ENCODE results near the gene BOK.
"Not testable (repeated sequence)": the region's sequence is repeated elsewhere in the genome, so short reads cannot be mapped to it uniquely, and the experiment has no call there.

Gene BOK

GRCh38 chr2:241559323-241560161, 997 bp downstream of the BOK start:
- no peak for DNase-seq

- no peak for DNase-seq
Measured at GRCh38 chr2:241560162-241560882, 1.8 kb downstream of the BOK start.

DNA sequence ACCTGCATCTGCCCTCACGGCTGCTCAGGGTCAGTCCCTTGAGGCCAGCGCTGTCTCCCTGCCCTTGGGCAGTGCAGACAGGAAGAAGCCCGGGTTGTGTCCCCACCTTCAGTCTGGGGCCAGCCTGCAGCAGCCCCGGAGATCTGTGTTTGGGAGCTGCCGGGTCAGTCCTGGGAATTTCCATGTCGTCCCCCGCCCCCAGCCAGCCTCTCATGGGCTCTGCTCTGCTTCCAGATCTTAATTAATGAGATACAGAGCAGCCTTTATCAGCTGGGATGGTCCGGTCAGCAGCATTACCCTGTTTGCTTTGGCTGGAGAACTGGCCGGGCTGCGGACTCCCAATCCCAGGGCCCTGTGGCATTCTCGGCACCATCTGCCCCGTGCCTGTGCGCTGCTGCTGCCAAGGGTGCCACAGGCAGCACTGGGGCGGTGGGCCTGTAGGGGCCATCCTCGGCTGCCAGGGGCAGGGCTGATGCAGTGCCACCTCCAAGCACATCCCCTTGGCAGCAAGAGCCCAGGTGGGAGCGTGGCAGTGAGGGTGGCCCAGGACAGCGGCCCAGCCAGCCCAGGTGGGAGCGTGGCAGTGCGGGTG, 2.4 kb downstream of the BOK start:
- no peak for DNase-seq

DNA sequence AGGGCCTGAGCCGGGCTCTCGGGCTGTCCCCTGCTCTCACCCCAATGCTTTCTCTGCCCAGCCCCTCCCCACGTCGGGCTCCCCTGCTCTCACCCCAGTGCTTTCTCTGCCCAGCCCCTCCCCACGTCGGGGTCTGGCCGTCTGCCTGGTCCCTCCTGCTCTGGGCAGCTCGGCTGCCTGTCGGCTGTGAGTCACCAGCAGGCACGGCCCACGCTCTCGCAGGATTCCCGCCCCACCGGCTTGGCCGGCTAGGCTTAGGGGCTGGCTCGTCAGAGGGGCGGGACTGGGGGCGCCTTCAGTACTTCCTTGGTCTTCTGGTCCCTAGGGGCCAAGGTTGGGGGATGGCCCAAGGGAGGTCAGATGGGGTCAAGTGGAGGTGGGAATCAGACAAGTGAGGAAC, 3.3 kb downstream of the BOK start:
- DNase-seq: no peak

GRCh38 chr2:241562269-241562891, 3.8 kb downstream of the BOK start:
- DNase-seq: no peak

DNA sequence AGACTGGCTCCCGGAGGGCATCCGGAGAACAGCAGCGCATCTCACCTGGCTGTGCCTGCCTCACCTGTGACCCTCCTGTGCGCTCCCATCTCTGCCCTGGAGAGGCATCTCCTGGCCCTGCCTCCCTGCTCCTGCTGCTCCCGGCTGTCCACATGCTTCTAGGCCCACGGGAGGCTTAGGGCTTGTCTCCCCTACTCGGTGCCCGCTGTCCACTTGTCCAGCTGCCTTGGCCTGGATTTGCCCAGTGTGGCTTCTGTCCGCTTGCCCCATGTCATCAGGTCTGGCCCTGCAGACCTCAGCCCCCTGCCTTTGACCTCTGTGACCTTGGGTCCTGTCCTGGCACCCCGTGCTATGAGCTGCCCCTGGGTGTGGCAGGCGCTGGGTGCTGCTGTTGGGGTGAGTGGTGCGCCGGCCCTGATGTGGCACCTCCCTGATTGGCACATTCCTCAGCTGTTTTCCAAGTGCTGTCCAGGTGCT, 4.5 kb downstream of the BOK start:
- DNase-seq: no peak

- no peak for DNase-seq
Measured at GRCh38 chr2:241563571-241563980, 5.0 kb downstream of the BOK start.

DNA sequence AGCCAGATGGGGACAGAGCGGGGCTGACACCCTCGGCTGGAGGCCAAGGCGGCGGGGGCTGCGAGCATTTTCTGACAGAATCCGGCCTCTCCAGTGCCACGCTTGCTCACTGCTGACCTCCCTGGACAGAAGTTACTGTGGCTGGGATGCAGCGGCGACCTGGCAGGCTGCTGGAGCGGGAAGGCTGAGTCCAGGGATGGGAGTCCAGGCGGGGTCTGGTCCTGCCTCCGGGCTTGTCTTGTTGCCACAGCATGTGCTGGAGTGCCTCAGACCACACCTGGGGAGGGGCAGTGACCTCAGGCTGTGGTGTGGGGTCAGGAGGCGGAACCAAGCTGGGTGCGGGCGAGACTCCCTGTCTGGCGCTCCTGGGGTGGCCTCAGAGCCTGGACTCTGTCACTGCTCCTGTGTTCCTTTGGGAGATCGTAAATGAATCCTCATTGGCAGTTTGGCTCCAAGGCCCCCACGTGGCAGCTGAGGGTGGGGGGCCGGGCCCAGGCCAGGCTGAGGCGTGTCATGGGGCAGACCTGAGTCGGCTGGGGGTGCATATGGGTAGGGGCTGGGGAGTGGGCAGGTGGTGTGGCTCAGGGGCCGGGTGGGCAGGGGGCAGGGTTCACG, 5.5 kb downstream of the BOK start:
- DNase-seq: no peak

- DNase-seq: no peak
Measured at GRCh38 chr2:241564596-241565410, 6.3 kb downstream of the BOK start.

- no peak for DNase-seq
Measured at GRCh38 chr2:241565411-241565810, 6.9 kb downstream of the BOK start.

DNA sequence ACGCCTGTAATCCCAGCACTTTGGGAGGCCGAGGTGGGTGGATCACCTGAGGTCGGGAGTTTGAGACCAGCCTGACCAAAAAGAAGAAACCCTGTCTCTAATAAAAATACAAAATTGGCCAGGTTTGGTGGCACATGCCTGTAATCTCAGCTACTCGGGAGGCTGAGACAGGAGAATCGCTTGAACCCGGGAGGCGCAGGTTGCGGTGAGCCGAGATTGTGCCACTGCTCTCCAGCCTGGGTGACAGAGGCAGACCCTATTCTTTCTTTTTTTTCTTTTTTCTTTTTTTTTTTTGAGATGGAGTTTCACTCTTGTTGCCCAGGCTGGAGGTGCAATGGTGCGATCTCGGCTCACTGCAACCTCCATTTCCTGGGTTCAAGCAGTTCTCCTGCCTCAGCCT, 7.5 kb downstream of the BOK start:
- DNase-seq: not testable (repeated sequence)

- no peak for DNase-seq
Measured at GRCh38 chr2:241566468-241566867, 7.9 kb downstream of the BOK start.

DNA sequence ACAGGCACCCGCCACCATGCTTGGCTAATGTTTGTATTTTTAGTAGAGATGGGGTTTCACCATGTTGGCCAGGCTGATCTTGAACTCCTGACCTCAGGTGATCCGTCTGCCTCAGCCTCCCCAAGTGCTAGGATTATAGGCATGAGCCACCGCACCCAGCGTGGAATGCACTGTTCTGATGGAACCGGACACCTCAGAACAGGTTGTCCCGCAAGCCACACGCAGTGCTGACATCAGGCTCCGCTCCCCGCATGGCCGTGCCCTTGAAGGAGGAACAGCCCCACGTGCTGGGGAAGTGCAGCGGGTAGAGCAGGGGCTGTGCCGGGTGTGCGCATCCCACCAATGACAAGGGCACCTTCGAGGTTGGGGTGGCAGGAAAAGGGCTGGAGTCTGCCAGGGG, 8.7 kb downstream of the BOK start:
- DNase-seq: not testable (repeated sequence)

GRCh38 chr2:241567776-241568175, 9.2 kb downstream of the BOK start:
- no peak for DNase-seq

DNA sequence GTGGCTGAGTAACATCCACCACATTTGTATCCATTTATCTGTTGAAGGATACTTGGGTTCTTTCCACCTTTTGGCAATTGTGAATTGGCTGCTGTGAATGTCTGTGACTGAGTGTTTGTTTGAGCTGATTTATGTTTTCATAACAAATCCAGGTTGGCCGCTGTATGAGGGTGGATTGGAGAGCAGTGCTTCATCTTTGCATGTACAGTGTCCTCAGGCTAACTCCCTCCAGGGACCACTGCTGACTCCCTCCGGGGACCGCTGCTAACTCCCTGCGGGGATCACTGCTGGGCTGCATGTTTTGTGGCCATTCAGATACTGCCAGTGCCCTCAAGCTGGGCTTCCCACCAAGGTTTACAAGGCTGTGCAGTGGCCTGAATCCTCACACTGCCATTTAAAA, 10.2 kb downstream of the BOK start:
- DNase-seq: no peak

GRCh38 chr2:241569831-241570281, 11.3 kb downstream of the BOK start:
- DNase-seq: no peak

- no peak for DNase-seq
Measured at GRCh38 chr2:241570961-241571581, 12.5 kb downstream of the BOK start.

GRCh38 chr2:241571821-241572620, 13.5 kb downstream of the BOK start:
- DNase-seq: no peak

- DNase-seq: not testable (repeated sequence)
Measured at GRCh38 chr2:241572915-241573651, 14.5 kb downstream of the BOK start.

DNA sequence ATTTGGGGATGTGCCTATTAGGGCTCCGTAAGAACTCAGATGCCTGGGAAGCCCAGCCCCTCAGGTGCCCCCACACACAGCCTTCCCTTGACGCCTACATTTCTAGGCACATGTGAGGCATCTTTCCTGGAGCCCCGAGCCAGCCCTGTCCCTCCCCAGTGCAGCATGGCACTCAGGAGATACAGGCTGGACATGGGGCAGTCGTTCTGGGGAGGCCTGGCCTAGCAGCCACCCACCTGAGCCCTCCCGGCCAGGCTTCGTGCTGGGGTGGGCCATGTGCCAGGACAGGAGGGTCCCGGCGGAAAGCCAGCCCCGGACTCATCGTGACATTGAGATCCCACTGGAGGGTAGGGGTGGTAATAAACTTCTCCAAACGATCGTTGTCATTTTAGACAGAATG, 15.2 kb downstream of the BOK start:
- DNase-seq: no peak
